Natural killer cell (primary cell): Measurements from ENCODE around the gene CFL1. TPM values are rescaled to one million over a fixed set of nuclear protein-coding genes. Genes with fewer than 3 reads are reported as not detected.

Source experiments
- ATAC-seq, 3 donors: fragments of 150-1000 bp in 2 of 3; fragments of 200-7000 bp in 1 of 3; cut with Tn5 transposase; 1 replicate in 1 of 3; 2 replicates in 2 of 3; pipeline ENCODE4 v1.10.0; 2021; ENCODE audit warnings: mild to moderate bottlenecking in 2 of 3, moderate library complexity in 2 of 3
- DNase-seq, 2 donors: peaks; one replicate each; pipeline versions ENCODE4 v3.0.0 to v3.0.0-alpha.2; 2013 to 2021; ENCODE audit warnings: mixed read lengths in 1 of 2
- H3K27ac ChIP-seq: one replicate; pipeline ENCODE4 v1.5.1; 2013; ENCODE audit warnings: mild to moderate bottlenecking, low read length
- H3K27me3 ChIP-seq: one replicate; pipeline ENCODE4 v1.6.1; 2013; ENCODE audit warnings: low read length; ENCODE audit not compliant: control insufficient read depth, insufficient read depth
- H3K36me3 ChIP-seq: one replicate; pipeline ENCODE4 v1.6.1; 2013; ENCODE audit warnings: low read length; ENCODE audit not compliant: control insufficient read depth, insufficient read depth
- H3K4me1 ChIP-seq: one replicate; pipeline ENCODE4 v1.6.1; 2013; ENCODE audit warnings: low read length; ENCODE audit not compliant: control insufficient read depth, insufficient read depth
- H3K4me3 ChIP-seq: one replicate; pipeline ENCODE4 v1.5.1; 2013; ENCODE audit warnings: low read length
- H3K9me3 ChIP-seq: one replicate; pipeline ENCODE4 v1.6.1; 2013; ENCODE audit warnings: low read length; ENCODE audit not compliant: control insufficient read depth, insufficient read depth
- H3K27ac Mint-ChIP-seq, 2 donors: one replicate each; pipeline ENCODE4 v1.8.0; 2022; ENCODE audit warnings: mild to moderate bottlenecking in 2 of 2, mixed read lengths in 2 of 2, moderate library complexity in 1 of 2
- H3K27me3 Mint-ChIP-seq, 2 donors: one replicate each; pipeline ENCODE4 v1.8.0; 2022; ENCODE audit warnings: low read depth in 2 of 2, mixed read lengths in 2 of 2
- H3K36me3 Mint-ChIP-seq: one replicate; pipeline ENCODE4 v1.8.0; 2022; ENCODE audit warnings: mixed read lengths
- H3K4me1 Mint-ChIP-seq, 2 donors: one replicate each; pipeline ENCODE4 v1.8.0; 2022; ENCODE audit warnings: mixed read lengths in 2 of 2
- H3K4me3 Mint-ChIP-seq: one replicate; pipeline ENCODE4 v1.8.0; 2022; ENCODE audit warnings: mild to moderate bottlenecking, moderate library complexity, mixed read lengths
- H3K9me3 Mint-ChIP-seq, 2 donors: one replicate each; pipeline ENCODE4 v1.8.0; 2022; ENCODE audit warnings: mixed read lengths in 2 of 2
- WGBS: methylation state at CpG from one replicate; pipeline ENCODE4 v1.1.7; 2013; ENCODE audit warnings: missing lambda C conversion rate; ENCODE audit not compliant: insufficient coverage; 5-methylcytosine and 5-hydroxymethylcytosine counted together
- intact Hi-C: fragments of 100-400 bp; cut with micrococcal nuclease; formaldehyde crosslinking; loops from one replicate; pipeline ENCODE4 v1.14.2; 2022
- total RNA-seq, 4 donors: library from RNA; stranded (reverse); fragments of 120-200 nt in 1 of 4; gene quantifications; one replicate each; pipeline versions ENCODE4 v1.2.3 to v1.2.4, GENCODE V29; 2013 to 2022
- TF ChIP-seq, protein P1 (sequence below): fragments of 200-600 bp; IDR thresholded peaks from one replicate; pipeline ENCODE4 v1.8.0; 2022; ENCODE audit warnings: antibody characterized with exemption

The CFL1 gene
- total RNA-seq, 3 donors from 2014 or later (not counting 1 experiment from before 2014, with no cell fraction given) = 1,035 to 1,220 (median 1,095) TPM

DNA sequence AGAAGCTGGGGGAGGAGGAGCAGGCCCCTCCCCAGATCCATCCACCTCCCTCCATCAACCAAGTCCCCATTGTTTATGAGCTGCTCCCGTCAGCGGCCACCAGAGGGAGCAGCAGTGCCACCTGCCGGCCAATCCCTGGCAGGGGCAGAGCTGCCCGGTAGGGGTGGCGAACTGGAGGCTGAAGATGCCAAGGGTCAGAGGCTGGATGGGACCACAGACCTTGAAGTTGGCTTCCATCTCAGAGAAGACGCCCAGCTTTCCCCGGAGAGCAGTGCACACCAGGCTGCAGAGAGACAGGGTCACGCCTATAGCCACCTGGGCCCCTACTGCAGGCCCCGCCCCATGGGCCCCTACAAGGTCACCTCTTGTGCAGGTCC, 26.7 kb upstream of the CFL1 start:
- 23% methylated on average over 9 of the region's 9 CpGs for WGBS
- no peaks in the 10 kb centered on the region for H3K9me3 ChIP-seq
- H3K27ac ChIP-seq = peak overlapping the region; percentile 20

GRCh38 chr11:65883786-65884715, 26.1 kb upstream of the CFL1 start:
- no peaks in the 10 kb centered on the region for H3K27me3 Mint-ChIP-seq
- TF ChIP-seq, protein P1, sequence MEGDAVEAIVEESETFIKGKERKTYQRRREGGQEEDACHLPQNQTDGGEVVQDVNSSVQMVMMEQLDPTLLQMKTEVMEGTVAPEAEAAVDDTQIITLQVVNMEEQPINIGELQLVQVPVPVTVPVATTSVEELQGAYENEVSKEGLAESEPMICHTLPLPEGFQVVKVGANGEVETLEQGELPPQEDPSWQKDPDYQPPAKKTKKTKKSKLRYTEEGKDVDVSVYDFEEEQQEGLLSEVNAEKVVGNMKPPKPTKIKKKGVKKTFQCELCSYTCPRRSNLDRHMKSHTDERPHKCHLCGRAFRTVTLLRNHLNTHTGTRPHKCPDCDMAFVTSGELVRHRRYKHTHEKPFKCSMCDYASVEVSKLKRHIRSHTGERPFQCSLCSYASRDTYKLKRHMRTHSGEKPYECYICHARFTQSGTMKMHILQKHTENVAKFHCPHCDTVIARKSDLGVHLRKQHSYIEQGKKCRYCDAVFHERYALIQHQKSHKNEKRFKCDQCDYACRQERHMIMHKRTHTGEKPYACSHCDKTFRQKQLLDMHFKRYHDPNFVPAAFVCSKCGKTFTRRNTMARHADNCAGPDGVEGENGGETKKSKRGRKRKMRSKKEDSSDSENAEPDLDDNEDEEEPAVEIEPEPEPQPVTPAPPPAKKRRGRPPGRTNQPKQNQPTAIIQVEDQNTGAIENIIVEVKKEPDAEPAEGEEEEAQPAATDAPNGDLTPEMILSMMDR = no peak
- DNase-seq = no peak
- H3K27ac ChIP-seq = no peak overlapping the region
- H3K4me3 Mint-ChIP-seq = peak overlapping the region; percentile 59
- no peak for ATAC-seq
- H3K9me3 ChIP-seq = no peaks in the 10 kb centered on the region
- peak overlapping the region; percentile 83 to 84 for H3K27ac Mint-ChIP-seq
- 84% methylated on average over 28 of the region's 28 CpGs for WGBS
- peaks cover 76% of the 10 kb centered on the region for H3K4me1 ChIP-seq
- no peaks in the 10 kb centered on the region for H3K36me3 Mint-ChIP-seq
- H3K4me1 Mint-ChIP-seq = peaks cover 55 to 79% of the 10 kb centered on the region in 2 donors
- H3K4me3 ChIP-seq = no peak overlapping the region
- no peaks in the 10 kb centered on the region for H3K9me3 Mint-ChIP-seq
- intact Hi-C loops = loop anchor here (1.0 kb wide), 1 partner anchor 105 kb away; no protein-coding TSS in a partner anchor
- H3K27me3 ChIP-seq = no peaks in the 10 kb centered on the region
- H3K36me3 ChIP-seq = peaks cover 34% of the 10 kb centered on the region

More for the DNA sequence above, 26.7 kb upstream of the CFL1 start:
- intact Hi-C loops = loop anchor here (1.0 kb wide), 1 partner anchor 105 kb away; no protein-coding TSS in a partner anchor
- Mint-ChIP-seq H3K4me1 (peaks cover 57 to 79% of the 10 kb centered on the region in 2 donors), H3K4me3 (peak overlapping the region; percentile 59), H3K9me3 (no peaks in the 10 kb centered on the region), H3K27ac (peak overlapping the region; percentile 83 to 84), H3K27me3 (no peaks in the 10 kb centered on the region), H3K36me3 (no peaks in the 10 kb centered on the region)
- H3K4me1 ChIP-seq = peaks cover 76% of the 10 kb centered on the region
- ATAC-seq (peak; percentile 48 to 63 (median 56)), DNase-seq (peak; percentile 82 to 92)
- no peaks in the 10 kb centered on the region for H3K27me3 ChIP-seq
- TF ChIP-seq, protein P1 = peak; percentile 99
- H3K36me3 ChIP-seq = peaks cover 34% of the 10 kb centered on the region
- no peak overlapping the region for H3K4me3 ChIP-seq

DNA sequence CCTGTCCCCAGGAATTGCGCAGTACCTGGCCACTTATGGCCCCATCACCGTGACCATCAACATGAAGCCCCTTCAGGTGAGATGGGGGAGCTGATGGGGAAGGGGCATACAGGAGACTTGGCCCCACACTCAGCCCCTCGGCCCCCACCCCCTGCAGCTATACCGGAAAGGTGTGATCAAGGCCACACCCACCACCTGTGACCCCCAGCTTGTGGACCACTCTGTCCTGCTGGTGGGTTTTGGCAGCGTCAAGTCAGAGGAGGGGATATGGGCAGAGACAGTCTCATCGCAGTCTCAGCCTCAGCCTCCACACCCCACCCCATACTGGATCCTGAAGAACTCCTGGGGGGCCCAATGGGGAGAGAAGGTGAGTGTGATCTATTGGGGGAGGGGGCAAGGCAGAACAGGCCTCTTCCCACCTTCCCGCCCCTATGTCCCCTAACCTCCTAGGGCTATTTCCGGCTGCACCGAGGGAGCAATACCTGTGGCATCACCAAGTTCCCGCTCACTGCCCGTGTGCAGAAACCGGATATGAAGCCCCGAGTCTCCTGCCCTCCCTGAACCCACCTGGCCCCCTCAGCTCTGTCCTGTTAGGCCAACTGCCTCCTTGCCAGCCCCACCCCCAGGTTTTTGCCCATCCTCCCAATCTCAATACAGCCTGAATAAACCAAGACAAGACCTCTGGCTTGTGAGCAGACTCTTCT, 25.2 kb upstream of the CFL1 start:
- no peak for DNase-seq
- H3K4me1 Mint-ChIP-seq = peaks cover 55 to 79% of the 10 kb centered on the region in 2 donors
- Histone ChIP-seq H3K27ac (no peak overlapping the region), H3K27me3 (no peaks in the 10 kb centered on the region), H3K36me3 (peaks cover 34% of the 10 kb centered on the region), H3K4me1 (peaks cover 78% of the 10 kb centered on the region), H3K9me3 (no peaks in the 10 kb centered on the region), H3K4me3 (no peak overlapping the region)
- H3K27me3 Mint-ChIP-seq = no peaks in the 10 kb centered on the region
- H3K9me3 Mint-ChIP-seq = no peaks in the 10 kb centered on the region
- ATAC-seq = no peak
- 90% methylated on average over 10 of the region's 13 CpGs for WGBS
- intact Hi-C loops = no loop called here
- no peaks in the 10 kb centered on the region for H3K36me3 Mint-ChIP-seq
- TF ChIP-seq, protein P1 = no peak
- H3K4me3 Mint-ChIP-seq = peak overlapping the region; percentile 6
- peak overlapping the region; percentile 83 to 84 for H3K27ac Mint-ChIP-seq
